Stimulated activated CD8-positive, alpha-beta memory T cell treated with anti-CD3 and anti-CD28 coated beads, Interleukin-15, amount 100 ng/mL, for 24 hours (primary cell): Measurements from ENCODE around the gene IMMP1L.
"Not testable (repeated sequence)": the region's sequence is repeated elsewhere in the genome, so short reads cannot be mapped to it uniquely, and the experiment has no call there.

ENCODE experiments used
- DNase-seq: peaks from one replicate; pipeline ENCODE4 v3.0.0-alpha.2; 2020; ENCODE audit warnings: low read depth

The IMMP1L gene

GRCh38 chr11:31509429-31510345 lies at the start of gene IMMP1L, which contains the start of gene ELP4:
IMMP1L (minus strand) TSS chr11:31509622; CDS start chr11:31463276, 46,346 bp downstream.
ELP4 (plus strand) TSS chr11:31509767; CDS start chr11:31509785, 18 bp downstream.
- peak; percentile 76 for DNase-seq

GRCh38 chr11:31558001-31558400 lies 48.6 kb upstream of the IMMP1L start:
- no peak for DNase-seq

- no peak for DNase-seq
Measured at GRCh38 chr11:31555938-31556337, 46.5 kb upstream of the IMMP1L start.

- no peak for DNase-seq
Measured at GRCh38 chr11:31542862-31543261, 33.4 kb upstream of the IMMP1L start.

- no peak for DNase-seq
Measured at GRCh38 chr11:31535479-31535878, 26.1 kb upstream of the IMMP1L start.

GRCh38 chr11:31531293-31531692 lies 21.9 kb upstream of the IMMP1L start:
- DNase-seq, result no peak

GRCh38 chr11:31529701-31530100 lies 20.3 kb upstream of the IMMP1L start:
- DNase-seq, result no peak

- DNase-seq, result no peak
Measured at GRCh38 chr11:31529189-31529588, 19.8 kb upstream of the IMMP1L start.

GRCh38 chr11:31521497-31522150 lies 12.2 kb upstream of the IMMP1L start:
- no peak for DNase-seq

GRCh38 chr11:31512117-31512516 lies 2.7 kb upstream of the IMMP1L start:
- DNase-seq, result no peak

- no peak for DNase-seq
Measured at GRCh38 chr11:31509051-31509428, 382 bp downstream of the IMMP1L start.

- no peak for DNase-seq
Measured at GRCh38 chr11:31500560-31500959, 8.9 kb downstream of the IMMP1L start.

GRCh38 chr11:31499576-31500178 lies 9.7 kb downstream of the IMMP1L start:
- no peak for DNase-seq

- DNase-seq, result not testable (repeated sequence)
Measured at GRCh38 chr11:31493762-31494161, 15.7 kb downstream of the IMMP1L start.

GRCh38 chr11:31493235-31493634 lies 16.2 kb downstream of the IMMP1L start:
- DNase-seq, result no peak

GRCh38 chr11:31492320-31492913 lies 17.0 kb downstream of the IMMP1L start:
- DNase-seq, result no peak

GRCh38 chr11:31487848-31488247 lies 21.6 kb downstream of the IMMP1L start:
- DNase-seq, result no peak

GRCh38 chr11:31484497-31484896 lies 24.9 kb downstream of the IMMP1L start:
- no peak for DNase-seq

- no peak for DNase-seq
Measured at GRCh38 chr11:31480930-31481329, 28.5 kb downstream of the IMMP1L start.

GRCh38 chr11:31479066-31479465 lies 30.4 kb downstream of the IMMP1L start:
- DNase-seq, result no peak

- no peak for DNase-seq
Measured at GRCh38 chr11:31478223-31478590, 31.2 kb downstream of the IMMP1L start.

GRCh38 chr11:31477528-31478222 lies 31.7 kb downstream of the IMMP1L start:
- DNase-seq, result no peak
